Caki2 (cell line): ENCODE measurements around the gene PLXNC1. TPM values are rescaled to one million over a fixed set of nuclear protein-coding genes. Genes with fewer than 3 reads are reported as not detected.
A peak's percentile ranks its signal among the peaks of the same experiment; 100 is the strongest.

Source experiments
- DNase-seq: peaks from one replicate; pipeline ENCODE4 v3.0.0-alpha.2; 2015; ENCODE audit warnings: low read depth
- in situ Hi-C: cut with HindIII; loops from 2 replicates; pipeline ENCODE4 v1.10.0; 2016; ENCODE audit warnings: low sequenced_read_pairs, low pct_unique_long_range_greater_than_20kb, mixed read lengths
- total RNA-seq: library from RNA; depleted of rRNA; stranded (reverse); fragments of >200 nt; shearing (Covaris generic); gene quantifications from 2 replicates; pipeline ENCODE4 v1.2.3, GENCODE V29; 2014; ENCODE audit warnings: low replicate concordance

The PLXNC1 gene
- total RNA-seq, 1 experiment from 2014 or later: 0.10 TPM

DNA sequence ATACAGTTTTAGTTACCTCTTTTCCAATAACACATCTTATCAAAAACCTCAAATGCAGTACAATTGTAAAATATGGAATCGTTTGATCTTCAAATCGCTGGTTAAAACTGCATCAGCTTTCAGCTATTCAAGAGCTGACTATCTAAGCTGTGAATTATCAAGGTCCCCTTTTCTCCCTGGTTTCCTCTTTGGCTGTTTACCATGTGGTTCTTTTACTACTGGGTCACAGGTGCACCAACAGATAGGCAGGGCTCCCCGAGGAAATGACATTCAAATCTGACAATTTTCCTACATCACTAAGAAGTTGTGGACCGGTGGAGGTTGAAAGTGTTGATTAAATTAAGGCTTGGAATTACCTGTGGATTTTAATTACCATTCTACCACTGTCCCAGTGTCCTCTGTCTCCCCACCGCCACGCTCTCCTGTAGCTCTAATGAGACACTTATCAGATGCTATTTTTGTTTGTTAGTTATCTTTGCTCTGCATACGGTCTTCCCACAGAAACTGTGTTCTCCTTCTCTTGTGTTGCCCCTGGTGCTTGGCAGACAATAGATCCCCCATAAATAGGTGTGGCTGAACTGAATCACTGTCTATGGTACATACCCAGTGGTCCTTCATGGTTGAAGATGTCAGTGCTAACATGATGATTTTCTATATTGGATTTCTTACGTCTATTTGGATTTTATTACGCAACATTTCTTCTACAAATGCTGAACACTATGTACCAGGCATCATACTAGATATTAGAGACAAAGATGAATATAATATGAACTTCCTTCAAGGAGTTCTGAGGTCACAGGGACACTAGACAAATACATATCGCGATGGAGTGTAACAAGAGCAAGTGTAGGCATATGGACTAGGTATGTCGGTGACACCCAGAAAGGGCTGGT is 20.9 kb upstream of the PLXNC1 start:
- DNase-seq: no peak
- in situ Hi-C loops: no loop called here

- in situ Hi-C loops: no loop called here
- DNase-seq: no peak
Measured at GRCh38 chr12:94128280-94128679, 20.1 kb upstream of the PLXNC1 start.

DNA sequence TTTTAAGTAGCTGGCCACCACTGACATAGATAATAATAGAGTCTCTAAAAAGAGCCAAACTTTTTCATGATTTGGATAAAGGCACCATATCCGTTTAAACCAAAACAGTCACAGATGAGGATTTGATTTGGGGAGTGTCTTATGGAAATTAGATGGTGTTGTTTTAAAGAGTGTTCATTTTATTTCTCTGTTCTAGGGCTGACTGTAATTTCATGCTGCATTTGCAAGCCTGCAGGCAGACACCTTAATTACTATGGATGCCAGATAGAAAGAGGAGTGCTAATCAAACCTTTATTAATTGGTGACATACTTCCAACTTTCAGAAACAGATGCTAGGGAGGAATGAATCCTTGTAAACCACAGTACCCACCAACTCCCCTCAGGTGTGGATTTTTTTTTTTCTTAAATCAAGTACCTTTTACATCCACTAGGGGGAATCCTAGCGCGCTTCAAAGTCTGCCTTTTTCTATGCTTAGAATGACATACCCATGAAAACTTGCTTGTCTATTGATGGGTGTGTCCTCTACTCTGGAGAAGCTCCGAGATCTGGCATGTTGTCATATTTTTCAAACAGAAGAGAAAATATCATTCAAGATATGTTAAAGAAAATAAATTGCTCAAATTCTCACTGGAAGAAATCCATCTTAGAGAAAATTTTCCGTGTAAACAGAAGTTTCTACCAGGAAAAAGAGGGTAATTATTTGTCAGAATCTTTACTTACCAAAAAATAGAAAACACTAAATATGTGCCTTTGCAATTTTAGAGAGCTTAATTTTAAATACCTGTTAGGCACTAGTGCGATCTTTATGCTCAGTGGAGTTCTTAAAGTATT is 14.2 kb upstream of the PLXNC1 start:
- DNase-seq: peak; percentile 47
- in situ Hi-C loops: no loop called here

- in situ Hi-C loops: no loop called here
- no peak for DNase-seq
Measured at GRCh38 chr12:94135896-94136295, 12.5 kb upstream of the PLXNC1 start.

- DNase-seq: no peak
- in situ Hi-C loops: no loop called here
Measured at GRCh38 chr12:94139816-94140215, 8.6 kb upstream of the PLXNC1 start.

GRCh38 chr12:94140556-94140955 is 7.8 kb upstream of the PLXNC1 start:
- in situ Hi-C loops: no loop called here
- no peak for DNase-seq

DNA sequence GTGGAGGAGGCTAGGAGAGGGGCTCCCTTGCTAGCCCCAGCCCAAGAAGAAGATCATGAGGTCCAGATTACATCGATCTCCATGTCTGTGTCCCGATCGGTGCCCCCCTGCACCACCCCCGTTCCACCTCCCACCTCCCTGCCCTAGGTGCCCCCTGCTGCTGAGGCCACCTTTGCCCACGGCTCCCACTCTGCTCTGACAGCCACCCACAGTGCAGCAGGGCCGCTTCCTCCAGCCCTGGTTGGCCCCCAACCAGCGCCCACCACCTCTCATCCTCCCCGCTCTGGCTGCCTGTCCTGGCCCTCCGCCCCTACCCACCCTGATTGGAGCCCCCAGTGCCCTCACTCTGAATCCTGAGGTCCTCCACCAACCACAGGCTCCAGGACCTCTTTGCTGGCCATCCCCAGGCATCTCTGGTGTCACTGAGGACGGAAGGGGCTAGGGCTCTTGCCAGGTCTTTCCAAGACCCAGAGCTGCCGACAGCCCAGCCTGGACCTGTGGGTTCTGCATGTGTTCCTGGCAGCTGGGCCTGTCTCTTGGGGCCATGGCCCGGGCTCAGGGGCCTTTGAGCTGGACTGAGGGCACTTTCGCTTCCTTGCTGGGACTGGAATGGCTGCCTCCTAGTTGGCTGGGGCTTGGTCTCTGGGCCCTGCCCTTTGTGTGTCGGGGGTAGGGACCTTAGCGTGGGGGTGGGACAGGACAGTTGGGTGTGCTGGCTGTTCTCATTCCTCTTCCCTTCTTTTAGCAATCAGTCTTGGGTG is 7.2 kb upstream of the PLXNC1 start:
- in situ Hi-C loops: no loop called here
- DNase-seq: no peak

DNA sequence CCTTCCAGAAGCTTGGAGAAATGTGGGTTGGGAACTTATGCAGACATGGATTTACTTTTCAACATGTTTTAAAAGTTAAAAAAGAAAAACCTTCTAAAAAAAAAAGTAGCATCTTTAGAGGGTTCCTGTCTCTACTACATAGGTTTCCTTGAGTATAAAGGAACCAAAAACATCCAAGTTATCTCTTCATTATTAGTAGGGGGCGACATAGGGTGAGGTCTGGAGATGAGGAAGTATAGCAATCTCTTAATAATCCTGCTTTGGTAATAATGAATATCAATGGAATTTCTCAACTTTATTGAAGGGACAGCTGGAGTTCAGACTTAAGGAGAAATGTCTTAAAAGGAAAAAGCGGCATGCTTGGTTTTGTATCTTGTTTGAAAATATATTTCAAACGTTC is 6.5 kb upstream of the PLXNC1 start:
- in situ Hi-C loops: no loop called here
- DNase-seq: no peak

GRCh38 chr12:94143438-94143837 is 4.9 kb upstream of the PLXNC1 start:
- DNase-seq: no peak
- in situ Hi-C loops: no loop called here

DNA sequence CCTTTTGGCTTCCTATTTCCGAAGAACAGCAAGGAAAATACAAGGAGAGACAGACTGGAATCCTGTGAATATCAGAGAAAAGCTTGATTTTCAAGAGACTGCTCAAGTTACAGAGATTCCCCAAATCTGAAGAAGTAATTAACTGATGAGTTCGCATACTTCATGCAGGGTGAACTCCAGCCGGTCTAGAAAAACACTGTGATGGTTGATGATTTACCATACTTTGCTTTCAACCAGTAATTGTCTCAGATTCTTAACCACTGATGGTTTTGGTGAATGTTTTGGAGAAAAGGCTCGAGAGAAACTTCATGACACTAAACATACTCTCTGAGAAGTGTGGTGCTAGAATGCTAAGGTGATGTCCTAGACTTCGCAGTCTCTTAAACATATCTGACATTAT is 4.4 kb upstream of the PLXNC1 start:
- no peak for DNase-seq
- in situ Hi-C loops: no loop called here

DNA sequence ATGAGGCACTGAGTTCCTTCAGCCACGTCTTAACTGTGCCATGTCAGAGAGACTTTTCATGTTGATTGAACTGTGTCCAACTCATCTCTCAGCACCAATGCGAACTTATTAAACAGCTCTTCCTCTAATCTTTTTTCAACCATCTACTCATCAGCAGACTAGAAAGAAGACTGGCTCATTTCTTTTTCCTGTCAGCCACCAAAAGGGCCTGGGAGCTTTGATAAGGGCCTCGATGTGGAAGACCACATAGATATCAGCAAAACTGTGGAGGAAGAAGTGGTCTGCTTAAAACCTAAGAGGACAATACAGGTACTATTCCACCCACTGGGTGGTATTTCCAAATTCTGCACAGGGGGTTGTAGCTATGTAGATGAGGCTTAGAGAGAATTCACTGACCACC is 3.6 kb upstream of the PLXNC1 start:
- in situ Hi-C loops: no loop called here
- DNase-seq: no peak

GRCh38 chr12:94145191-94145983 is 3.0 kb upstream of the PLXNC1 start:
- DNase-seq: no peak

GRCh38 chr12:94146166-94146936 is 2.0 kb upstream of the PLXNC1 start:
- in situ Hi-C loops: no loop called here
- no peak for DNase-seq

More at GRCh38 chr12:94145191-94145983, 3.0 kb upstream of the PLXNC1 start:
- in situ Hi-C loops: no loop called here

DNA sequence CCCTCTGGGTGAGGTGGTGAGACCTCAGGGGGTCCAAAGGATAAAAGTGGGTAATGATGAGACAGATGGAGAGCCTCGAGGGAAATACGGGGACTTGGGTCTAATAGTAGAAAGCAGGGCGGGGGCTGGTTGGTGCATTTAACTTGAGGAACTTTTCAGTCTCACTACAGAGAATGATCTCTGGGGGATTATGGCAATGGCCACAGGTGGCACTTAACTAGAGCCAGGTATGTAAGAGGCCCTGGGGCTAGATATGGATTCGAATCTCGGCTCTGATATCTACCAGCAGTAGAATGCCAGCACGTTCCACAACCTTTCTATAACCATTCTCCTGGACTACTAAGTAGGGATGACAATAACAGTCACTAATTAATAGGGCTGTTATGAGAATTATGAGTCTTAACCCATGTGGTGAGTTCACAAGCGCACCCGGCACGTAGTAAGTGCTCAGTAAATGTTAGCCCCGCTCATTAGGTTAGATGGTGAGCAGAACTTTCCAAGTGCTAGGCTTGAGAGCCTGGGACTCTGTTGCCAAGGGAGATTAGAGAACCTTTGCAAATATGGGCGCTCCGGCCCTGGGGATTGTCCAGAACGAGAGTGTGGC is 888 bp upstream of the PLXNC1 start:
- in situ Hi-C loops: no loop called here
- no peak for DNase-seq

DNA sequence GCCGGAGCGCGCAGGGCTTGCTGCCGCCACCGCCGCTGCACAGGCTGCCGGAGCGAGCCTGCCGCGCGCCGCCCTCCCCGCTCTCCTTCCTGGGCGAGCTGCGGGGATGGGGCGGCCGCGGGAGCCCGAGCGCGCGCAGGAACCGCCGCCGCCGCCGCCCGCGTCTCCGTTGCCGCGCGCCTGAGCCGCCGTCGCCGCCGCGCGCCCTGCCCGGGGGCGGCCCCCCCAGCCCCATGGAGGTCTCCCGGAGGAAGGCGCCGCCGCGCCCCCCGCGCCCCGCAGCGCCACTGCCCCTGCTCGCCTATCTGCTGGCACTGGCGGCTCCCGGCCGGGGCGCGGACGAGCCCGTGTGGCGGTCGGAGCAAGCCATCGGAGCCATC is 352 bp downstream of the PLXNC1 start:
- in situ Hi-C loops: no loop called here
- DNase-seq: peak; percentile 4

- in situ Hi-C loops: no loop called here
- peak; percentile 10 for DNase-seq
Measured at GRCh38 chr12:94149119-94149780, 873 bp downstream of the PLXNC1 start.
